SK-N-SH (cell line): ENCODE results near the gene PCYT1A.

Source experiments
- CTCF ChIP-seq: fragments of 200-600 bp; sonication (generic); IDR thresholded peaks from 2 replicates; pipeline ENCODE4 v1.6.1; 2017; ENCODE audit warnings: antibody characterized with exemption, mild to moderate bottlenecking, moderate library complexity
- EP300 ChIP-seq, 2 experiments: IDR thresholded peaks; 2 replicates each; pipeline versions ENCODE4 v1.4.0 to v1.6.1; 2012; ENCODE audit warnings: borderline replicate concordance in 1 of 2, low read depth in 1 of 2, low read length in 1 of 2
- FOXJ3 ChIP-seq: sonication (generic); formaldehyde crosslinking; IDR thresholded peaks from 2 replicates; pipeline ENCODE4 v1.5.1; 2020; ENCODE audit warnings: mild to moderate bottlenecking, missing genetic modification reagents
- POLR2AphosphoS5 ChIP-seq: IDR thresholded peaks from 2 replicates; pipeline ENCODE4 v1.6.1; 2012; ENCODE audit warnings: low read depth, low read length
- RFX5 ChIP-seq: IDR thresholded peaks from 2 replicates; pipeline ENCODE4 v1.6.1; 2012; ENCODE audit warnings: mild to moderate bottlenecking, improper control_type of control experiment, low read length
- TAF1 ChIP-seq: IDR thresholded peaks from 2 replicates; pipeline ENCODE4 v1.6.1; 2012; ENCODE audit warnings: low read depth, mild to moderate bottlenecking, low read length, moderate library complexity, borderline replicate concordance

- TF ChIP-seq FOXJ3 = no peak
- no peak for TF ChIP-seq EP300 (IDR thresholded peaks at IDR 0.05; ENCODE audit: borderline replicate concordance in 1 of 2, low read depth in 1 of 2, low read length in 1 of 2)
- no peak for TF ChIP-seq POLR2AphosphoS5
- no peak for TF ChIP-seq RFX5
- no peak for TF ChIP-seq TAF1
- no peak for TF ChIP-seq CTCF
Observed at GRCh38 chr3:196216089-196216564, 71.4 kb downstream of the PCYT1A start, which contains the start of gene SLC51A.
